Trophoblast cell (in vitro differentiated cells and primary cell): ENCODE measurements around the gene ADCY3.

ENCODE experiments used
- DNase-seq, 2 donors: peaks; one replicate each; pipeline ENCODE4 v3.0.0-alpha.2; 2016
- H2AFZ ChIP-seq: 2 replicates; pipeline ENCODE4 v1.6.1; 2013; ENCODE audit warnings: low read length, moderate library complexity, mild to moderate bottlenecking; ENCODE audit not compliant: insufficient read depth, poor library complexity
- H2AK5ac ChIP-seq: 2 replicates; pipeline ENCODE4 v1.6.1; 2013; ENCODE audit warnings: mild to moderate bottlenecking, low read length
- H2BK120ac ChIP-seq: 2 replicates; pipeline ENCODE4 v1.6.1; 2013; ENCODE audit warnings: low read length, mild to moderate bottlenecking, moderate library complexity; ENCODE audit not compliant: insufficient read depth, poor library complexity
- H2BK12ac ChIP-seq: 2 replicates; pipeline ENCODE4 v1.6.1; 2013; ENCODE audit warnings: mild to moderate bottlenecking, low read length, moderate library complexity
- H2BK5ac ChIP-seq: 2 replicates; pipeline ENCODE4 v1.6.1; 2013; ENCODE audit warnings: low read length, low read depth, moderate library complexity, mild to moderate bottlenecking; ENCODE audit not compliant: poor library complexity
- H3K14ac ChIP-seq: 2 replicates; pipeline ENCODE4 v1.6.1; 2013; ENCODE audit warnings: mild to moderate bottlenecking, low read length
- H3K18ac ChIP-seq: 2 replicates; pipeline ENCODE4 v1.6.1; 2013; ENCODE audit warnings: mild to moderate bottlenecking, low read length
- H3K23ac ChIP-seq: 2 replicates; pipeline ENCODE4 v1.6.1; 2013; ENCODE audit warnings: low read length
- H3K27ac ChIP-seq: 2 replicates; pipeline ENCODE4 v1.5.1; 2013; ENCODE audit warnings: low read depth, mild to moderate bottlenecking, inconsistent platforms, low read length, moderate library complexity
- H3K27me3 ChIP-seq: 2 replicates; pipeline ENCODE4 v1.6.1; 2013; ENCODE audit warnings: inconsistent platforms, mild to moderate bottlenecking, low read length, moderate library complexity; ENCODE audit not compliant: insufficient read depth
- H3K36me3 ChIP-seq, 2 experiments: 1 replicate in 1 of 2; 2 replicates in 1 of 2; pipeline ENCODE4 v1.6.1; 2013; ENCODE audit warnings: low read length in 2 of 2, mild to moderate bottlenecking in 2 of 2, moderate library complexity in 1 of 2; ENCODE audit not compliant: insufficient read depth in 2 of 2, control insufficient read depth in 1 of 2
- H3K4ac ChIP-seq: 2 replicates; pipeline ENCODE4 v1.6.1; 2013; ENCODE audit warnings: low read depth, mild to moderate bottlenecking, low read length, moderate library complexity
- H3K4me1 ChIP-seq, 2 experiments: 1 replicate in 1 of 2; 2 replicates in 1 of 2; pipeline ENCODE4 v1.6.1; 2013; ENCODE audit warnings: low read length in 2 of 2, mild to moderate bottlenecking in 2 of 2, moderate library complexity in 1 of 2; ENCODE audit not compliant: insufficient read depth in 2 of 2, control insufficient read depth in 1 of 2
- H3K4me2 ChIP-seq: 2 replicates; pipeline ENCODE4 v1.6.1; 2013; ENCODE audit warnings: inconsistent platforms, mild to moderate bottlenecking, low read length, moderate library complexity
- H3K4me3 ChIP-seq: 2 replicates; pipeline ENCODE4 v1.5.1; 2013; ENCODE audit warnings: mild to moderate bottlenecking, low read depth, low read length, inconsistent platforms
- H3K79me1 ChIP-seq: one replicate; pipeline ENCODE4 v1.6.1; 2013; ENCODE audit warnings: low read length
- H3K79me2 ChIP-seq: 2 replicates; pipeline ENCODE4 v1.6.1; 2013; ENCODE audit warnings: low read length, mild to moderate bottlenecking; ENCODE audit not compliant: control insufficient read depth, insufficient read depth, poor library complexity
- H3K9ac ChIP-seq: 2 replicates; pipeline ENCODE4 v1.6.1; 2013; ENCODE audit warnings: mild to moderate bottlenecking, low read length
- H3K9me3 ChIP-seq: 2 replicates; pipeline ENCODE4 v1.6.1; 2013; ENCODE audit warnings: low read depth, mild to moderate bottlenecking, control low read depth, inconsistent platforms, low read length; ENCODE audit not compliant: insufficient read depth
- H4K12ac ChIP-seq: 2 replicates; pipeline ENCODE4 v1.6.1; 2013; ENCODE audit warnings: low read depth, mild to moderate bottlenecking, low read length, moderate library complexity
- H4K8ac ChIP-seq: 2 replicates; pipeline ENCODE4 v1.6.1; 2013; ENCODE audit warnings: low read depth, mild to moderate bottlenecking, low read length, moderate library complexity
- H4K91ac ChIP-seq: one replicate; pipeline ENCODE4 v1.6.1; 2013; ENCODE audit warnings: low read depth, mild to moderate bottlenecking, low read length, moderate library complexity
- WGBS: extraction: QIAGEN DNeasy Blood & Tissue Kit; methylation state at CpG from one replicate; pipeline ENCODE4 v1.1.7; 2013; ENCODE audit warnings: missing lambda C conversion rate; ENCODE audit not compliant: insufficient read length, insufficient coverage; ENCODE audit errors: extremely low coverage; 5-methylcytosine and 5-hydroxymethylcytosine counted together

Gene ADCY3

GRCh38 chr2:24819442-24820174 is 100.4 kb downstream of the ADCY3 start:
- Histone ChIP-seq H3K9me3 (no peaks in the 10 kb centered on the region), H4K12ac (no peak overlapping the region), H3K4me3 (no peak overlapping the region), H3K79me1 (no peaks in the 10 kb centered on the region), H2AFZ (no peak overlapping the region), H3K14ac (no peak overlapping the region), H2BK12ac (no peak overlapping the region), H2BK5ac (no peak overlapping the region), H3K27me3 (no peaks in the 10 kb centered on the region), H4K8ac (no peak overlapping the region), H3K27ac (no peak overlapping the region), H3K4ac (no peak overlapping the region), H3K79me2 (no peaks in the 10 kb centered on the region), H3K4me2 (no peak overlapping the region), H2BK120ac (no peak overlapping the region), H3K18ac (no peak overlapping the region), H3K36me3 (peaks cover 38 to 56% of the 10 kb centered on the region in 2 experiments), H3K9ac (no peak overlapping the region), H2AK5ac (no peak overlapping the region), H3K4me1 (peaks cover 0 to 2% of the 10 kb centered on the region in 2 experiments), H3K23ac (no peak overlapping the region), H4K91ac (no peak overlapping the region)
- DNase-seq: no peak
- WGBS: no CpG with 5 or more reads among the region's 21 CpGs

GRCh38 chr2:24818721-24819167 is 101.3 kb downstream of the ADCY3 start:
- H3K4me1 ChIP-seq: peaks cover 0 to 2% of the 10 kb centered on the region in 2 experiments
- H3K9me3 ChIP-seq: no peaks in the 10 kb centered on the region
- no peak overlapping the region for H4K91ac ChIP-seq
- H3K4me2 ChIP-seq: no peak overlapping the region
- H2BK5ac ChIP-seq: no peak overlapping the region
- H2AK5ac ChIP-seq: no peak overlapping the region
- H3K4ac ChIP-seq: no peak overlapping the region
- DNase-seq: no peak
- no peak overlapping the region for H3K23ac ChIP-seq
- no peak overlapping the region for H4K12ac ChIP-seq
- H3K36me3 ChIP-seq: peaks cover 35 to 61% of the 10 kb centered on the region in 2 experiments
- H2BK12ac ChIP-seq: no peak overlapping the region
- H2AFZ ChIP-seq: no peak overlapping the region
- no peak overlapping the region for H3K27ac ChIP-seq
- WGBS: no CpG with 5 or more reads among the region's 9 CpGs
- H3K79me1 ChIP-seq: no peaks in the 10 kb centered on the region
- H3K27me3 ChIP-seq: no peaks in the 10 kb centered on the region
- no peak overlapping the region for H3K14ac ChIP-seq
- no peak overlapping the region for H3K18ac ChIP-seq
- no peak overlapping the region for H2BK120ac ChIP-seq
- H3K4me3 ChIP-seq: no peak overlapping the region
- H3K9ac ChIP-seq: no peak overlapping the region
- H4K8ac ChIP-seq: no peak overlapping the region
- H3K79me2 ChIP-seq: no peaks in the 10 kb centered on the region

- H3K18ac ChIP-seq: no peak overlapping the region
- peaks cover 35 to 59% of the 10 kb centered on the region in 2 experiments for H3K36me3 ChIP-seq
- no peak overlapping the region for H2AK5ac ChIP-seq
- no CpG with 5 or more reads among the region's 4 CpGs for WGBS
- H3K14ac ChIP-seq: no peak overlapping the region
- H2BK5ac ChIP-seq: no peak overlapping the region
- no peaks in the 10 kb centered on the region for H3K9me3 ChIP-seq
- H2AFZ ChIP-seq: peak overlapping the region; percentile 50
- H3K4me2 ChIP-seq: no peak overlapping the region
- H2BK12ac ChIP-seq: no peak overlapping the region
- H2BK120ac ChIP-seq: no peak overlapping the region
- peaks cover 0 to 2% of the 10 kb centered on the region in 2 experiments for H3K4me1 ChIP-seq
- DNase-seq: peak in 1 of 2 donors; percentile 48
- no peaks in the 10 kb centered on the region for H3K27me3 ChIP-seq
- H3K79me1 ChIP-seq: no peaks in the 10 kb centered on the region
- no peak overlapping the region for H3K4ac ChIP-seq
- no peak overlapping the region for H3K27ac ChIP-seq
- H4K12ac ChIP-seq: no peak overlapping the region
- no peaks in the 10 kb centered on the region for H3K79me2 ChIP-seq
- H3K23ac ChIP-seq: peak overlapping the region; percentile 37
- H4K8ac ChIP-seq: no peak overlapping the region
- no peak overlapping the region for H4K91ac ChIP-seq
- H3K4me3 ChIP-seq: no peak overlapping the region
- H3K9ac ChIP-seq: no peak overlapping the region
These were observed 103.2 kb downstream of the ADCY3 start for GRCh38 chr2:24816884-24817283.

- Histone ChIP-seq H3K27ac (no peak overlapping the region), H3K36me3 (peaks cover 31 to 56% of the 10 kb centered on the region in 2 experiments), H3K18ac (no peak overlapping the region), H3K4me3 (no peak overlapping the region), H3K23ac (no peak overlapping the region), H4K8ac (peak overlapping the region; percentile 49), H2BK12ac (no peak overlapping the region), H3K79me1 (no peaks in the 10 kb centered on the region), H3K4me1 (peaks cover 0 to 2% of the 10 kb centered on the region in 2 experiments), H3K79me2 (no peaks in the 10 kb centered on the region), H3K4me2 (no peak overlapping the region), H3K27me3 (no peaks in the 10 kb centered on the region), H2BK5ac (peak overlapping the region; percentile 2), H2AFZ (no peak overlapping the region), H3K9me3 (no peaks in the 10 kb centered on the region), H2AK5ac (no peak overlapping the region), H2BK120ac (peak overlapping the region; percentile 48), H4K91ac (no peak overlapping the region), H3K4ac (no peak overlapping the region), H3K9ac (no peak overlapping the region), H4K12ac (no peak overlapping the region), H3K14ac (no peak overlapping the region)
- no peak for DNase-seq
- WGBS: no CpG with 5 or more reads among the region's 6 CpGs
These were observed 103.6 kb downstream of the ADCY3 start for GRCh38 chr2:24816404-24816803.
